HG02763 (cell line): ENCODE data around the gene EID2.

Experiments used
- ATAC-seq: cut with Tn5 transposase; IDR thresholded peaks from one replicate; pipeline ENCODE4 v1.9.1; 2021; ENCODE audit warnings: mild to moderate bottlenecking, moderate library complexity; ENCODE audit not compliant: unreplicated experiment

Gene EID2

GRCh38 chr19:39539165-39539517, 820 bp downstream of the EID2 start:
- no peak for ATAC-seq

- no peak for ATAC-seq
These were observed 6.2 kb downstream of the EID2 start for GRCh38 chr19:39533791-39534190.

- no peak for ATAC-seq
These were observed 6.9 kb downstream of the EID2 start for GRCh38 chr19:39533003-39533512.

GRCh38 chr19:39532233-39533002, 7.5 kb downstream of the EID2 start, which contains the start of gene EID2B:
Gene EID2B, minus strand, starts transcription at chr19:39532852. Its CDS starts 50 bp downstream, at chr19:39532802.
- peak; percentile 90 for ATAC-seq

- ATAC-seq, result no peak
These were observed 8.1 kb downstream of the EID2 start for GRCh38 chr19:39531834-39532232.

DNA sequence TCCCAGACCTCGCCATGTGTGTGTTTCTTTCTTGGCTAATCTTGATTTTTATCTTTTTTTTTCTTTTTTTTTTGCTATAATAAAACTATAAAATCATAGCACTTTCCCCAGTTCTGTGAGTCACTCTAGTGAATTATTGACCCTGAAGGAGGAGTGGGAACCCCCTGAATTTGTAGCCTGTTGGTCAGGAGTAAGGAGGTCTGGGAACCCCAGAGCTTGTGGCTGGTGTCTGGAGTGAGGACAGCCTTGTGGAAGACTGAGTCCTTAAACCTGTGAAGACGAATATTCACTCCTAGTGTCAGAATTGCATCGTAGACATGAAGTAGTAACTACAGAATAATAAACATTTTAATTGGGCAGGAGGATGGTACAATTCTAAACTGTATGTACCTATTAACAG, 14.8 kb downstream of the EID2 start:
- no peak for ATAC-seq

GRCh38 chr19:39524495-39524894, 15.5 kb downstream of the EID2 start:
- ATAC-seq, result no peak

DNA sequence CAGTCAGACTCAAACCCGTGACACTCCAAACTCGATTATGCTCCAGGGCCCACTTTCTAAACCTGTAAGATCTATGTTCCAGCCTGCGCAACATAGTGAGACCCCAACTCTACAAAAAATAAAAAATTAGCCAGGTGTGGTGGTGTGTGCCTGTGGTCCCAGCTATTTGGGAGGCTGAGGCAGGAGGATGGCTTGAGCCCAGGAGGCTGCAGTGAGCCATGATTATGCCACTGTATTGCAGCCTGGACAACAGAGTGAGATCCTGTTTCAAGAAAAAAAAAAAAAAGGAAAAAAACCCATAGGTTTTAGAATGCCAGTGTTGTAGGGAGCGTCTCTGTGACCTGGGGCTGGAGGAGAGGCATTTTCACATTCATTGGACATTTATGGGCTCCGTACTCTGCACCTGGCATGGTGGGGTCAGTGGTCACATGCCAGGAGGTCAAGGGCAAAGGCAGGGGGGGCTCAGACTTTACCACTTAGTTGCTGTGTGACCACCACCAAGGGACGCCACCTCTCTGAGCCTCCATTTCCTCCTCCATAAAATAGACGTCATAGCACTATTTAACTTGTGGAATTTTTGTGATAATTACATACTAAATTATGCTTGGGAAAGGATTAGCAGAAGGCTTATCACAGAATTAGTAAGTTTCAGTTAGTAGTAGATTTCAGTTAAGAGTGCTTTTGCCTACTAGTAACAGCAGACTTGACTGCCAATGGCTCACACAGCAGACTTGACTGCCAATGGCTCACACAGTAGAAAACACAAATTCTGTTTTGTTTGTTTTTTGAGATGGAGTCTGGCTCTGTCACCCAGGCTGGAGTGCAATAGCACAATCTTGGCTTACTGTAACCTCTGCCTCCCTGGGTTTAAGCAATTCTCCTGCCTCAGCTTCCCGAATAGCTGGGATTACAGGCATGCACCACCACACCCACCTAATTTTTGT, 19.1 kb downstream of the EID2 start:
- no peak for ATAC-seq

- no peak for ATAC-seq
These were observed 21.0 kb downstream of the EID2 start for GRCh38 chr19:39518975-39519374.

DNA sequence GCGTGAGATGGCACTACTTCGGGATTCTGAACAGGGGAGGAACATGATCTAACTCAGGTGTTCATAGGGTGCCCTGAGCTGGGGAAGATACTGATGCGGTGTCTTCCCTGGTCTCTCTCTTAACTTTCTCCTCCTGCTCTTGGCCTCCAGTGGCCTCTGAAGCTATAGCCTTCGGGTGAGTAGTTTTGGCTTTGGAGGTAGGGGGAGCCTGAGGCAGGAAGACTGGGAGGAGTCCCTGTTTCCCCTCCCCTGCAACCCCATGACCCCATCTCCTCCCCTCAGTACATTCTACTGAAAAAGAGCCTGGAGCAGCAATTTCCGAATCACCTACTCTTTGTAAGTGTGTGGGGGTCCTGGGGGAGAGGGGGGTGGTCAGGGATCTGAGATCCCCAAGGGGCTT, 21.5 kb downstream of the EID2 start:
- no peak for ATAC-seq

- no peak for ATAC-seq
These were observed 22.5 kb downstream of the EID2 start for GRCh38 chr19:39517432-39517831.

- no peak for ATAC-seq
These were observed 23.7 kb downstream of the EID2 start for GRCh38 chr19:39516270-39516669.

DNA sequence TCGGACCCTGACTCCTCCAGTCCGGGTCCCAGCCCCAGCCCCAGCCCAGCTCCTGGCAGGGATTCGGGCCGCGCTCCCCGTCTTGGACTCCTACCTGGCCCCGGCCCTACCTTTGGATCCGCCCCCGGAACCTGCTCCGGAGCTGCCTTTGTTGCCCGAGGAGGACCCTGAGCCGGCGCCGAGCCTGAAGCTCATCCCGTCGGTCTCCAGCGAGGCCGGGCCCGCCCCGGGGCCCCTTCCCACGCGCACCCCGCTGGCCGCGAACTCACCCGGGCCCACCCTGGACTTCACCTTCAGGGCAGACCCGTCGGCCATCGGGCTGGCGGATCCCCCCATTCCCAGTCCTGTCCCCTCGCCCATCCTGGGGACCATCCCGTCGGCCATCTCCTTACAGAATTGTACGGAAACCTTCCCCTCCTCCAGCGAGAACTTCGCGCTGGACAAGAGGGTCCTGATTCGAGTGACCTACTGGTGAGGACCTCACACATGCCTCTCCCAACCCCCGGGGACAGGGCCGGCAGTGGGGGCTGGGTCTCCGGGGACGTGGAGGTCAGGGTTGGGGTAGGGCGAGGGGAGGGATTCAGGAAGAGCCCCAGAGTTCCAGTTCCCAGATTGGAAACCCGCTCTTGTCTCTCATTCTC, 24.3 kb downstream of the EID2 start:
- ATAC-seq, result no peak

DNA sequence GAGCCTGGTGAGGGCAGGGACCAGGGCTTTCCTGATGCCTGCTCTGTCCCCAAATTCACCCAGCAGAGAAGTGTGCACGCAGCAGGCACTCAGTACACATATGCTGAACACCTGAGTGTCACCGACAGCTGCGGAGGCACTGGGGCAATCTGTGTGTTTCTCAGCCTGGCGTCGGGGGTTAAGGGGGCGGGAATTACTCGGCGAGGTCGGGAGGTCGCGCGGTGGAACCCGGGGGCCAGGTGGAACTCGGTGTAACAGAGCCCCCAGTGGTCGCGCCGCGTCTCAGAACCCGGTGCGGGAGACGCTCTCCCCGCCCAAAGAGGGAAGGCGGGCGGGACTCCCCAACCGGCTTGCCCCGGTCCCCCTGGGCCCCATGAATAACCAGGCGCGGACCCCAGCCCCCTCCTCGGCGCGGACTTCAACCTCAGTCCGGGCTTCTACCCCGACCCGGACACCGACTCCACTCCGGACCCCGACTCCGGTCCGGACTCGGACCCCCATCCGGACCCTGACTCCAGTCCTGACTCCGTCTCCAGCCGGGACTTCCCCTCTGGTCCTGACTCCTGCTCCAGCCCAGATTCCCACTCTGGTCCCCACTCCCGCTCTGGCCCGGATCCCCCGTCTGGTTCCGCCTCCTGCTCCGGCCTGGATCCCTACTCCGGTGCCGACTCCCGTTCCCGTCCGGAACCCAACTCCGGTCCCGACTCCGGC, 25.0 kb downstream of the EID2 start, which contains the start of gene SELENOV:
Gene SELENOV (plus strand): TSS at position 300 of the 711 bp plus-strand sequence. CDS start 74 bp downstream, at position 374.
- ATAC-seq, result no peak

DNA sequence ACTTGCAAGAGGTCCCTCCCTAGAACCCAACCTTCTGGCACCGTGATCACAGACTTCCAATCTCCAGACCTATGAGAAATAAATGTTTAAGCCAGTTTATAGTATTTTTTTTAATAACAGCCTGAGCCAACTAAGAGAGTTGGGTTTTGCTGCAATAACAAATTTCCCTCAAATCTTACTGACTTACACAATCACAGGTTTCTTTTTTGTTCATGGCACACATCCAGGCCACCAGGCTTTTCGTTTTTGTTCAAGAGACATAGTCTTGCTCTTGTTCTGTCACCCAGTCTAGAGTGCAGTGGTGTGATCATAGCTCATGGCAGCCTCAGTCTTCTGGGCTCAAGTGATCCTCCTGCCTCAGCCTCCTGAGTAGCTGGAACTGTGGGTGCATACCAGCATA, 27.0 kb downstream of the EID2 start:
- no peak for ATAC-seq

DNA sequence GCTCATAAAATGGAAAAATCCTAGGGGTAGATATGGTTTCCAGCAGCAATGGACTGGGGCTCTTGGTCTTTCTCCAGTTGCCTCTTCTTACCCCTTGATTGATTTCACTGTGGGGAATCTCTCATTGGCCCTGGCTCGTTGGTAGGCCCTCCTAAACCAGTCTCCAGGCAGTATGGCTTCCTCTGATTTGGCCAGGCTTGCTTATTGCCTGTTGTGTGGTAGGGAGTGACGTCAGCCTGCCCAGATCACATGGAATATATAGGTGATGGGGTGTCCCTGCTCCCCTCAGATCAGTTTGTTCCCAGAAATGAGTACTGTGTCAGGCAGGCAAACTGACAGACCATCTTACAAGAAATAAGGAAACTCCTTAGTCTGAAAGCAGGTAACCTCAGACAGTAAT, 30.7 kb downstream of the EID2 start:
- no peak for ATAC-seq

- ATAC-seq, result no peak
These were observed 31.3 kb downstream of the EID2 start for GRCh38 chr19:39508629-39509028.

DNA sequence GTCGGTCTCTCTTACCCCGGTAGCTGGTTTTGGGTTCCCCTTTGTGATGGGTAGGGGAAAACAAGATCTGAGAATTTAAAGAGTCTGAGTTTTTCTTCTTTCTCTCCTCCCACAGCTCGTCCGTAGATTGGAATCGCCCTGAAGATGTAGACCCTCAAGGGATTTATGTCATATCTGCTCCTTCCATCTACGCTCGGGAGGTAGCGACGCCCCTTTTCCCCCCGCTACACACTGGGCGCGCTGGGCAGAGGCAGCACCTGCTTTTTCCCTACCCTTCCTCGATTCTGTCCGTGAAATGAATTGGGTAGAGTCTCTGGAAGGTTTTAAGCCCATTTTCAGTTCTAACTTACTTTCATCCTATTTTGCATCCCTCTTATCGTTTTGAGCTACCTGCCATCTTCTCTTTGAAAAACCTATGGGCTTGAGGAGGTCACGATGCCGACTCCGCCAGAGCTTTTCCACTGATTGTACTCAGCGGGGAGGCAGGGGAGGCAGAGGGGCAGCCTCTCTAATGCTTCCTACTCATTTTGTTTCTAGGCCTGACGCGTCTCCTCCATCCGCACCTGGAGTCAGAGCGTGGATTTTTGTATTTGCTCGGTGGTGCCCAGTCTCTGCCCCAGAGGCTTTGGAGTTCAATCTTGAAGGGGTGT, 32.1 kb downstream of the EID2 start:
- no peak for ATAC-seq

- ATAC-seq, result no peak
These were observed 32.8 kb downstream of the EID2 start for GRCh38 chr19:39506944-39507714.
